WTC11 (cell line): Measurements from ENCODE around the gene FABP7. TPM values are rescaled to one million over a fixed set of nuclear protein-coding genes. Genes with fewer than 3 reads are reported as not detected.

Experiments used
- ATAC-seq: fragments of 200-7000 bp; cut with Tn5 transposase; 2 replicates; pipeline ENCODE4 v1.10.0; 2021; ENCODE audit warnings: mild to moderate bottlenecking, moderate library complexity
- CTCF ChIA-PET: fragments of 300-600 bp; sonication (Branson Sonifier 250); formaldehyde crosslinking; loops from one replicate; lab custom pipeline; 2021; ENCODE audit warnings: antibody characterized with exemption; lab: Charles Lee
- POLR2A ChIA-PET: fragments of 350-600 bp; sonication (Branson Sonifier 250); formaldehyde crosslinking; loops from one replicate; lab custom pipeline; 2021; ENCODE audit warnings: antibody characterized with exemption; lab: Charles Lee
- DNase-seq: peaks from one replicate; pipeline ENCODE4 v3.0.0; 2021; ENCODE audit warnings: low spot score
- H3K27ac Mint-ChIP-seq: 2 replicates; pipeline ENCODE4 v1.8.0; 2021; ENCODE audit warnings: mixed read lengths
- H3K27me3 Mint-ChIP-seq: 2 replicates; pipeline ENCODE4 v1.8.0; 2021; ENCODE audit warnings: low read depth, mild to moderate bottlenecking, moderate library complexity, mixed read lengths
- H3K36me3 Mint-ChIP-seq: 2 replicates; pipeline ENCODE4 v1.8.0; 2021; ENCODE audit warnings: mixed read lengths
- H3K4me1 Mint-ChIP-seq: 2 replicates; pipeline ENCODE4 v1.8.0; 2022; ENCODE audit warnings: mixed read lengths
- H3K4me3 Mint-ChIP-seq: 2 replicates; pipeline ENCODE4 v1.8.0; 2021; ENCODE audit warnings: mild to moderate bottlenecking, moderate library complexity, mixed read lengths
- H3K9me3 Mint-ChIP-seq: 2 replicates; pipeline ENCODE4 v1.8.0; 2021; ENCODE audit warnings: mixed read lengths
- ETV6 ChIP-seq: sonication (generic); formaldehyde crosslinking; IDR thresholded peaks from 2 replicates; pipeline ENCODE4 v1.8.1; 2022; ENCODE audit warnings: mild to moderate bottlenecking, missing genetic modification reagents
- GABPB1 ChIP-seq: sonication (generic); formaldehyde crosslinking; IDR thresholded peaks from 2 replicates; pipeline ENCODE4 v1.8.1; 2023; ENCODE audit warnings: mild to moderate bottlenecking, missing genetic modification reagents
- GRHL2 ChIP-seq: fragments of 250-450 bp; sonication (Bioruptor Pico); IDR thresholded peaks from 2 replicates; pipeline ENCODE4 v1.8.0; 2022; ENCODE audit warnings: mild to moderate bottlenecking, moderate library complexity; ENCODE audit not compliant: insufficient replicate concordance, severe bottlenecking
- GTF2I ChIP-seq: fragments of 250-450 bp; sonication (Bioruptor Pico); conservative IDR thresholded peaks from 2 replicates; pipeline ENCODE4 v1.4.0; 2021; ENCODE audit warnings: mild to moderate bottlenecking
- JAZF1 ChIP-seq: fragments of 250-450 bp; sonication (Bioruptor Pico); IDR thresholded peaks from 2 replicates; pipeline ENCODE4 v1.9.0; 2021; ENCODE audit warnings: moderate library complexity, mild to moderate bottlenecking, inconsistent platforms
- JUN ChIP-seq: sonication (generic); formaldehyde crosslinking; IDR thresholded peaks from 2 replicates; pipeline ENCODE4 v1.8.0; 2023; ENCODE audit warnings: mild to moderate bottlenecking, missing genetic modification reagents
- NR1H2 ChIP-seq: sonication (generic); formaldehyde crosslinking; IDR thresholded peaks from 2 replicates; pipeline ENCODE4 v1.9.0; 2021; ENCODE audit warnings: mild to moderate bottlenecking, moderate library complexity, missing genetic modification reagents
- NR3C1 ChIP-seq: sonication (generic); formaldehyde crosslinking; conservative IDR thresholded peaks from 2 replicates; pipeline ENCODE4 v1.8.1; 2023; ENCODE audit warnings: low read depth, mild to moderate bottlenecking, missing genetic modification reagents
- PRRX2 ChIP-seq: fragments of 250-450 bp; sonication (Bioruptor Pico); IDR thresholded peaks from 2 replicates; pipeline ENCODE4 v1.8.0; 2021; ENCODE audit warnings: mild to moderate bottlenecking
- RELA ChIP-seq: sonication (generic); formaldehyde crosslinking; IDR thresholded peaks from 2 replicates; pipeline ENCODE4 v1.8.1; 2022; ENCODE audit warnings: missing genetic modification reagents, mild to moderate bottlenecking, borderline replicate concordance
- SMAD3 ChIP-seq: sonication (generic); formaldehyde crosslinking; IDR thresholded peaks from 2 replicates; pipeline ENCODE4 v1.8.0; 2022; ENCODE audit warnings: missing genetic modification reagents, mild to moderate bottlenecking, borderline replicate concordance
- TP53 ChIP-seq: sonication (generic); formaldehyde crosslinking; IDR thresholded peaks from 2 replicates; pipeline ENCODE4 v1.8.1; 2023; ENCODE audit warnings: mild to moderate bottlenecking, missing genetic modification reagents
- ZNF317 ChIP-seq: sonication (generic); formaldehyde crosslinking; IDR thresholded peaks from 2 replicates; pipeline ENCODE4 v1.8.1; 2023; ENCODE audit warnings: low read depth, mild to moderate bottlenecking, moderate library complexity, missing genetic modification reagents, borderline replicate concordance
- ZNF416 ChIP-seq: fragments of 250-450 bp; sonication (Bioruptor Pico); IDR thresholded peaks from 2 replicates; pipeline ENCODE4 v1.9.0; 2021; ENCODE audit warnings: mild to moderate bottlenecking, inconsistent platforms
- total RNA-seq: library from RNA; stranded (reverse); gene quantifications from 3 replicates; pipeline ENCODE4 v1.2.3, GENCODE V29; 2021
- TF ChIP-seq, protein P1 (sequence below): sonication (generic); formaldehyde crosslinking; IDR thresholded peaks from 2 replicates; pipeline ENCODE4 v1.8.0; 2023; ENCODE audit warnings: mild to moderate bottlenecking, missing genetic modification reagents
- TF ChIP-seq, protein P2 (sequence below): fragments of 250-450 bp; sonication (Bioruptor Pico); IDR thresholded peaks from 2 replicates; pipeline ENCODE4 v1.9.0; 2021; ENCODE audit warnings: moderate library complexity, mild to moderate bottlenecking, inconsistent platforms, borderline replicate concordance
- TF ChIP-seq, protein P3 (sequence below): sonication (generic); formaldehyde crosslinking; conservative IDR thresholded peaks from 2 replicates; pipeline ENCODE4 v1.8.1; 2023; ENCODE audit warnings: mild to moderate bottlenecking, low read depth, missing genetic modification reagents, moderate library complexity
- TF ChIP-seq, protein P4 (sequence below): sonication (generic); formaldehyde crosslinking; IDR thresholded peaks from 2 replicates; pipeline ENCODE4 v1.8.0; 2022; ENCODE audit warnings: mild to moderate bottlenecking, missing genetic modification reagents
- TF ChIP-seq, protein P5 (sequence below): fragments of 250-450 bp; sonication (Bioruptor Pico); IDR thresholded peaks from 2 replicates; pipeline ENCODE4 v1.9.0; 2021; ENCODE audit warnings: mild to moderate bottlenecking, borderline replicate concordance
- TF ChIP-seq, protein P6 (sequence below): sonication (generic); formaldehyde crosslinking; IDR thresholded peaks from 2 replicates; pipeline ENCODE4 v1.8.0; 2022; ENCODE audit warnings: mild to moderate bottlenecking, missing genetic modification reagents

FABP7 gene
- total RNA-seq, 1 experiment from 2014 or later: 7.2 TPM

DNA sequence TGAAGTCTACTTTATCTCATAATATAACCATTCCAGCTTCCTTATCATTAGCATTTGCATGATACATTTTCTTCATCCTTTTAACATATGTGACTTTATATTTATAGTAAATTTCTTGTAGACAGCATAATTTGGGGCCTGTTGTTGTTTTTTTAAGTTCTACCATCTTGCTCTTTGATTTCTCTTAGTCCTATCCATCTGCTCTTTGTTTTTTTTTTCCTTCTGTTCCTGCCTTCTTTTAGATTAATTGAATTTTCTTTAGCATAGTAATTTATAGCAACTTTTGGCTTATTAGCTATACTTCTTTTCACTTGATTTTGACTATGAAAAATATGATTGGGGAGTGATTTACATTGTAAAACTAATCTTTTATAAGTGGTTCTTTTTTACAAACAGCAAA is 19.2 kb upstream of the FABP7 start (continued):
- TF ChIP-seq SMAD3 (CRISPR knock-in tag) (no peak), NR1H2 (CRISPR knock-in tag) (no peak), JUN (CRISPR knock-in tag) (no peak), RELA (no peak)
- TF ChIP-seq, protein P1, sequence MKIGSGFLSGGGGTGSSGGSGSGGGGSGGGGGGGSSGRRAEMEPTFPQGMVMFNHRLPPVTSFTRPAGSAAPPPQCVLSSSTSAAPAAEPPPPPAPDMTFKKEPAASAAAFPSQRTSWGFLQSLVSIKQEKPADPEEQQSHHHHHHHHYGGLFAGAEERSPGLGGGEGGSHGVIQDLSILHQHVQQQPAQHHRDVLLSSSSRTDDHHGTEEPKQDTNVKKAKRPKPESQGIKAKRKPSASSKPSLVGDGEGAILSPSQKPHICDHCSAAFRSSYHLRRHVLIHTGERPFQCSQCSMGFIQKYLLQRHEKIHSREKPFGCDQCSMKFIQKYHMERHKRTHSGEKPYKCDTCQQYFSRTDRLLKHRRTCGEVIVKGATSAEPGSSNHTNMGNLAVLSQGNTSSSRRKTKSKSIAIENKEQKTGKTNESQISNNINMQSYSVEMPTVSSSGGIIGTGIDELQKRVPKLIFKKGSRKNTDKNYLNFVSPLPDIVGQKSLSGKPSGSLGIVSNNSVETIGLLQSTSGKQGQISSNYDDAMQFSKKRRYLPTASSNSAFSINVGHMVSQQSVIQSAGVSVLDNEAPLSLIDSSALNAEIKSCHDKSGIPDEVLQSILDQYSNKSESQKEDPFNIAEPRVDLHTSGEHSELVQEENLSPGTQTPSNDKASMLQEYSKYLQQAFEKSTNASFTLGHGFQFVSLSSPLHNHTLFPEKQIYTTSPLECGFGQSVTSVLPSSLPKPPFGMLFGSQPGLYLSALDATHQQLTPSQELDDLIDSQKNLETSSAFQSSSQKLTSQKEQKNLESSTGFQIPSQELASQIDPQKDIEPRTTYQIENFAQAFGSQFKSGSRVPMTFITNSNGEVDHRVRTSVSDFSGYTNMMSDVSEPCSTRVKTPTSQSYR: no peak
- TF ChIP-seq, protein P2, sequence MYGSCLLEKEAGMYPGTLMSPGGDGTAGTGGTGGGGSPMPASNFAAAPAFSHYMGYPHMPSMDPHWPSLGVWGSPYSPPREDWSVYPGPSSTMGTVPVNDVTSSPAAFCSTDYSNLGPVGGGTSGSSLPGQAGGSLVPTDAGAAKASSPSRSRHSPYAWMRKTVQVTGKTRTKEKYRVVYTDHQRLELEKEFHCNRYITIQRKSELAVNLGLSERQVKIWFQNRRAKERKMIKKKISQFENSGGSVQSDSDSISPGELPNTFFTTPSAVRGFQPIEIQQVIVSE: no peak

DNA sequence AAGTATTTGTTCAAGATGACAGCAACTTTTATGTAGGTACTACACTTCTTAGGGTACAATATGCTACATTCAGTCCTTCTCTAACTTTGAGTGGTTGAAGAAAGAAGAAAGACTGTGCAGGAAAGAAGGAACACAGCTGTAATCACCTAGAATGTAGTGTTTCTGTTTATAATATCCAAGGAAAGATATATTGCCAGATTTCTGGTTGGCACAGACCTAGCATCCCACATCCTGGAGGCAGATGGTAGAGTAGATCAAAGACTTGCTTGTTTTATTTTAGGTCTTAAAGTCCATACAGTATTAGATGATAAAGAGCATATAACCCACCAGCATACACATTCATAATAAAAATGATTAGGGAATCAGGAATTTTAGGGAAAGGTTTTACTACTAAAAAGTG is 13.3 kb upstream of the FABP7 start:
- peaks cover 6% of the 10 kb centered on the region for H3K4me1 Mint-ChIP-seq
- POLR2A ChIA-PET: no interaction called here
- DNase-seq (no peak), ATAC-seq (no peak)
- 0 out of 2 replicates have a peak, but pooled peaks cover 6% of the 10 kb centered on the region for H3K9me3 Mint-ChIP-seq
- TF ChIP-seq, protein P3, sequence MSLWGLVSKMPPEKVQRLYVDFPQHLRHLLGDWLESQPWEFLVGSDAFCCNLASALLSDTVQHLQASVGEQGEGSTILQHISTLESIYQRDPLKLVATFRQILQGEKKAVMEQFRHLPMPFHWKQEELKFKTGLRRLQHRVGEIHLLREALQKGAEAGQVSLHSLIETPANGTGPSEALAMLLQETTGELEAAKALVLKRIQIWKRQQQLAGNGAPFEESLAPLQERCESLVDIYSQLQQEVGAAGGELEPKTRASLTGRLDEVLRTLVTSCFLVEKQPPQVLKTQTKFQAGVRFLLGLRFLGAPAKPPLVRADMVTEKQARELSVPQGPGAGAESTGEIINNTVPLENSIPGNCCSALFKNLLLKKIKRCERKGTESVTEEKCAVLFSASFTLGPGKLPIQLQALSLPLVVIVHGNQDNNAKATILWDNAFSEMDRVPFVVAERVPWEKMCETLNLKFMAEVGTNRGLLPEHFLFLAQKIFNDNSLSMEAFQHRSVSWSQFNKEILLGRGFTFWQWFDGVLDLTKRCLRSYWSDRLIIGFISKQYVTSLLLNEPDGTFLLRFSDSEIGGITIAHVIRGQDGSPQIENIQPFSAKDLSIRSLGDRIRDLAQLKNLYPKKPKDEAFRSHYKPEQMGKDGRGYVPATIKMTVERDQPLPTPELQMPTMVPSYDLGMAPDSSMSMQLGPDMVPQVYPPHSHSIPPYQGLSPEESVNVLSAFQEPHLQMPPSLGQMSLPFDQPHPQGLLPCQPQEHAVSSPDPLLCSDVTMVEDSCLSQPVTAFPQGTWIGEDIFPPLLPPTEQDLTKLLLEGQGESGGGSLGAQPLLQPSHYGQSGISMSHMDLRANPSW: no peak
- no peak for TF ChIP-seq JAZF1 (CRISPR knock-in tag)
- TF ChIP-seq, protein P4, sequence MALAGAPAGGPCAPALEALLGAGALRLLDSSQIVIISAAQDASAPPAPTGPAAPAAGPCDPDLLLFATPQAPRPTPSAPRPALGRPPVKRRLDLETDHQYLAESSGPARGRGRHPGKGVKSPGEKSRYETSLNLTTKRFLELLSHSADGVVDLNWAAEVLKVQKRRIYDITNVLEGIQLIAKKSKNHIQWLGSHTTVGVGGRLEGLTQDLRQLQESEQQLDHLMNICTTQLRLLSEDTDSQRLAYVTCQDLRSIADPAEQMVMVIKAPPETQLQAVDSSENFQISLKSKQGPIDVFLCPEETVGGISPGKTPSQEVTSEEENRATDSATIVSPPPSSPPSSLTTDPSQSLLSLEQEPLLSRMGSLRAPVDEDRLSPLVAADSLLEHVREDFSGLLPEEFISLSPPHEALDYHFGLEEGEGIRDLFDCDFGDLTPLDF: no peak
- no peak for TF ChIP-seq ZNF416 (CRISPR knock-in tag)
- H3K27me3 Mint-ChIP-seq: peaks cover 37% of the 10 kb centered on the region
- no peak overlapping the region for H3K27ac Mint-ChIP-seq
- no peak overlapping the region for H3K4me3 Mint-ChIP-seq
- no peaks in the 10 kb centered on the region for H3K36me3 Mint-ChIP-seq
- CTCF ChIA-PET: no interaction called here

DNA sequence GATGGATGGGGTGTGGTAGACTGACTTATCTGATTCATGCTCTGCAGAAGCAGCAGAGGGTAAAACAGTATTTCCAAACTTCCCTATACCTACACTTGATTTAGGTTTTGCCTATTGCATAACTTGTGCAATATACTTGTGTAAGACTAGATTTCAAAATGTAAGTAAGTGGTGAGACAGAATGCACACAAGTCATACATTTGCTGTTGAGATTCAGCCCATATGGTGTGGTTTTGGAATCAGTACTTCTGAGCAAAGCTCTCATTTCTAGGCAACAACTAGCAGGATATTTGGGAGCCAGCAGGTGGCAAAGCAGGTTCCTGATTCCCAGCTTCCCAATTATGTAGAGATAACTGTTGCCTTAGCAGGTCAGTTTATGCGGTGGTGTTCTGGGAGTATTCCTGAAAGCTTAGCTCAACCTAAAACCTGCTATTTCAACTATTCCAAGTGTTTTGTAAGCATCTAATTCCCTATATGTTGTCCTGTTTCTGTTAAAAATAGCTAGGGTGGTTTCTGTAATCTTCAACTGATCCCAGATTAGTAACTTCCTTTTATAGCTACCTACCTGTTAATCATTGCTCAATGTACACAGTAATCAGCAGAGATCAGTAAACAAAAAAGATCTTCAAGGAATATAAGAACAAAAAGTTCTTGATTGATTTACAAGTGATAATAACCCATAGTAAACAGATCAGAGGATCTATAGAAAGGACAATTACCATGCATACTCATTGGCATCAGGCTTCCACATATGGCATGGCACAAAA is 8.5 kb upstream of the FABP7 start:
- ATAC-seq: peak; percentile 75
- H3K27me3 Mint-ChIP-seq: peaks cover 56% of the 10 kb centered on the region
- ChIA-PET CTCF (interaction anchor here (1.1 to 1.3 kb wide), 4 partner anchors 9 to 68 kb away, joined by 4 to 17 read pairs (median 6); partner anchors contain the start of genes FABP7 and SMPDL3A), POLR2A (interaction anchor here (0.6 kb wide), 2 partner anchors 17 to 637 kb away, joined by 3 read pairs; no protein-coding TSS in a partner anchor)
- no peak overlapping the region for H3K27ac Mint-ChIP-seq
- H3K4me1 Mint-ChIP-seq: peaks cover 6% of the 10 kb centered on the region
- peaks cover under 1% of the 10 kb centered on the region for H3K9me3 Mint-ChIP-seq
- TF ChIP-seq, protein P5, sequence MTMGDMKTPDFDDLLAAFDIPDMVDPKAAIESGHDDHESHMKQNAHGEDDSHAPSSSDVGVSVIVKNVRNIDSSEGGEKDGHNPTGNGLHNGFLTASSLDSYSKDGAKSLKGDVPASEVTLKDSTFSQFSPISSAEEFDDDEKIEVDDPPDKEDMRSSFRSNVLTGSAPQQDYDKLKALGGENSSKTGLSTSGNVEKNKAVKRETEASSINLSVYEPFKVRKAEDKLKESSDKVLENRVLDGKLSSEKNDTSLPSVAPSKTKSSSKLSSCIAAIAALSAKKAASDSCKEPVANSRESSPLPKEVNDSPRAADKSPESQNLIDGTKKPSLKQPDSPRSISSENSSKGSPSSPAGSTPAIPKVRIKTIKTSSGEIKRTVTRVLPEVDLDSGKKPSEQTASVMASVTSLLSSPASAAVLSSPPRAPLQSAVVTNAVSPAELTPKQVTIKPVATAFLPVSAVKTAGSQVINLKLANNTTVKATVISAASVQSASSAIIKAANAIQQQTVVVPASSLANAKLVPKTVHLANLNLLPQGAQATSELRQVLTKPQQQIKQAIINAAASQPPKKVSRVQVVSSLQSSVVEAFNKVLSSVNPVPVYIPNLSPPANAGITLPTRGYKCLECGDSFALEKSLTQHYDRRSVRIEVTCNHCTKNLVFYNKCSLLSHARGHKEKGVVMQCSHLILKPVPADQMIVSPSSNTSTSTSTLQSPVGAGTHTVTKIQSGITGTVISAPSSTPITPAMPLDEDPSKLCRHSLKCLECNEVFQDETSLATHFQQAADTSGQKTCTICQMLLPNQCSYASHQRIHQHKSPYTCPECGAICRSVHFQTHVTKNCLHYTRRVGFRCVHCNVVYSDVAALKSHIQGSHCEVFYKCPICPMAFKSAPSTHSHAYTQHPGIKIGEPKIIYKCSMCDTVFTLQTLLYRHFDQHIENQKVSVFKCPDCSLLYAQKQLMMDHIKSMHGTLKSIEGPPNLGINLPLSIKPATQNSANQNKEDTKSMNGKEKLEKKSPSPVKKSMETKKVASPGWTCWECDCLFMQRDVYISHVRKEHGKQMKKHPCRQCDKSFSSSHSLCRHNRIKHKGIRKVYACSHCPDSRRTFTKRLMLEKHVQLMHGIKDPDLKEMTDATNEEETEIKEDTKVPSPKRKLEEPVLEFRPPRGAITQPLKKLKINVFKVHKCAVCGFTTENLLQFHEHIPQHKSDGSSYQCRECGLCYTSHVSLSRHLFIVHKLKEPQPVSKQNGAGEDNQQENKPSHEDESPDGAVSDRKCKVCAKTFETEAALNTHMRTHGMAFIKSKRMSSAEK (CRISPR knock-in tag): no peak
- TF ChIP-seq PRRX2 (CRISPR knock-in tag) (no peak), ETV6 (CRISPR knock-in tag) (no peak), NR3C1 (no peak), GTF2I (CRISPR knock-in tag) (no peak), GABPB1 (CRISPR knock-in tag) (no peak), TP53 (CRISPR knock-in tag) (no peak), ZNF317 (no peak), GRHL2 (CRISPR knock-in tag) (no peak)
- TF ChIP-seq, protein P6, sequence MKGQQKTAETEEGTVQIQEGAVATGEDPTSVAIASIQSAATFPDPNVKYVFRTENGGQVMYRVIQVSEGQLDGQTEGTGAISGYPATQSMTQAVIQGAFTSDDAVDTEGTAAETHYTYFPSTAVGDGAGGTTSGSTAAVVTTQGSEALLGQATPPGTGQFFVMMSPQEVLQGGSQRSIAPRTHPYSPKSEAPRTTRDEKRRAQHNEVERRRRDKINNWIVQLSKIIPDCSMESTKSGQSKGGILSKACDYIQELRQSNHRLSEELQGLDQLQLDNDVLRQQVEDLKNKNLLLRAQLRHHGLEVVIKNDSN: no peak
- H3K4me3 Mint-ChIP-seq: no peak overlapping the region
- no peak for DNase-seq
- H3K36me3 Mint-ChIP-seq: no peaks in the 10 kb centered on the region
